DMS153 treated with DMSO at 0.1 percent for 48 hours (cell line): Measurements from ENCODE around the gene PLP1.
"Not testable (repeated sequence)": the region's sequence is repeated elsewhere in the genome, so short reads cannot be mapped to it uniquely, and the experiment has no call there.

Experiments used
- DNase-seq: peaks from one replicate; lab custom pipeline; 2025; ENCODE audit not compliant: unreplicated experiment; lab: John Stamatoyannopoulos, UW

Gene PLP1

GRCh38 chrX:103776546-103776945 is at the start of gene PLP1:
TSS of gene PLP1 (plus strand) at chrX:103776840. CDS start at chrX:103776996, 156 bp downstream.
- no peak for DNase-seq

GRCh38 chrX:103727115-103727514 is 49.5 kb upstream of the PLP1 start:
- DNase-seq, result no peak

GRCh38 chrX:103729015-103729414 is 47.6 kb upstream of the PLP1 start:
- no peak for DNase-seq

- no peak for DNase-seq
Observed at GRCh38 chrX:103730147-103730795, 46.4 kb upstream of the PLP1 start.

- DNase-seq, result no peak
Observed at GRCh38 chrX:103730796-103731493, 45.7 kb upstream of the PLP1 start.

- DNase-seq, result no peak
Observed at GRCh38 chrX:103733017-103733416, 43.6 kb upstream of the PLP1 start.

- DNase-seq, result no peak
Observed at GRCh38 chrX:103734125-103734760, 42.4 kb upstream of the PLP1 start.

- no peak for DNase-seq
Observed at GRCh38 chrX:103737696-103738095, 38.9 kb upstream of the PLP1 start.

GRCh38 chrX:103739421-103739820 is 37.2 kb upstream of the PLP1 start:
- DNase-seq, result no peak

- DNase-seq, result no peak
Observed at GRCh38 chrX:103741879-103742278, 34.8 kb upstream of the PLP1 start.

- no peak for DNase-seq
Observed at GRCh38 chrX:103742339-103742738, 34.3 kb upstream of the PLP1 start.

GRCh38 chrX:103747163-103747562 is 29.5 kb upstream of the PLP1 start:
- DNase-seq, result no peak

- no peak for DNase-seq
Observed at GRCh38 chrX:103754401-103754800, 22.2 kb upstream of the PLP1 start.

- no peak for DNase-seq
Observed at GRCh38 chrX:103756736-103757135, 19.9 kb upstream of the PLP1 start.

GRCh38 chrX:103758555-103758954 is 18.1 kb upstream of the PLP1 start:
- no peak for DNase-seq

- DNase-seq, result not testable (repeated sequence)
Observed at GRCh38 chrX:103763541-103763940, 13.1 kb upstream of the PLP1 start.

GRCh38 chrX:103766813-103767555 is 9.7 kb upstream of the PLP1 start:
- not testable (repeated sequence) for DNase-seq

- DNase-seq, result no peak
Observed at GRCh38 chrX:103773445-103773844, 3.2 kb upstream of the PLP1 start.

GRCh38 chrX:103774070-103774642 is 2.5 kb upstream of the PLP1 start:
- no peak for DNase-seq

GRCh38 chrX:103779141-103779789 is 2.6 kb downstream of the PLP1 start:
- no peak for DNase-seq
